GM19395 (cell line): ENCODE measurements around the gene VSTM5.
"Not testable (repeated sequence)": the region's sequence is repeated elsewhere in the genome, so short reads cannot be mapped to it uniquely, and the experiment has no call there.

Experiments used
- ATAC-seq: cut with Tn5 transposase; IDR thresholded peaks from one replicate; pipeline ENCODE4 v1.9.1; 2021; ENCODE audit warnings: mild to moderate bottlenecking, moderate library complexity; ENCODE audit not compliant: unreplicated experiment

The VSTM5 gene

DNA sequence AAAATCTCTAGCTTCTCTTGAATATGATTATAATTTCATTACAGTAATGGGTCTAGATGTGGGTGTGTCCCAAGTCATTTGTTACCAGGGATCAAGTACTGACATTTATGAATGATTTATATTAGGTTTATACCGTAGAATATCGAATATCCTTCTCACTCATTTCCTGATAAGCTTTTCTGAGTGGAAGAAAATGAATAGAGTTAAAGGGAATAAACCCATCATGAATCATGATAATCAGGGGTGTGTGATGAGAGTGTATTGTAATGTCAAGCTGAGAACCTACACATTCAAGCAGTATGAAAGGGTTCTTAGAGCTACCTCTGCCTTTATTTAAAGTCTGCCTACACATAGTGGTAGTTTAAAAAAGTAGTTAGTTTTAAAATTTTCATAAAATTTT is 49.1 kb downstream of the VSTM5 start:
- no peak for ATAC-seq

DNA sequence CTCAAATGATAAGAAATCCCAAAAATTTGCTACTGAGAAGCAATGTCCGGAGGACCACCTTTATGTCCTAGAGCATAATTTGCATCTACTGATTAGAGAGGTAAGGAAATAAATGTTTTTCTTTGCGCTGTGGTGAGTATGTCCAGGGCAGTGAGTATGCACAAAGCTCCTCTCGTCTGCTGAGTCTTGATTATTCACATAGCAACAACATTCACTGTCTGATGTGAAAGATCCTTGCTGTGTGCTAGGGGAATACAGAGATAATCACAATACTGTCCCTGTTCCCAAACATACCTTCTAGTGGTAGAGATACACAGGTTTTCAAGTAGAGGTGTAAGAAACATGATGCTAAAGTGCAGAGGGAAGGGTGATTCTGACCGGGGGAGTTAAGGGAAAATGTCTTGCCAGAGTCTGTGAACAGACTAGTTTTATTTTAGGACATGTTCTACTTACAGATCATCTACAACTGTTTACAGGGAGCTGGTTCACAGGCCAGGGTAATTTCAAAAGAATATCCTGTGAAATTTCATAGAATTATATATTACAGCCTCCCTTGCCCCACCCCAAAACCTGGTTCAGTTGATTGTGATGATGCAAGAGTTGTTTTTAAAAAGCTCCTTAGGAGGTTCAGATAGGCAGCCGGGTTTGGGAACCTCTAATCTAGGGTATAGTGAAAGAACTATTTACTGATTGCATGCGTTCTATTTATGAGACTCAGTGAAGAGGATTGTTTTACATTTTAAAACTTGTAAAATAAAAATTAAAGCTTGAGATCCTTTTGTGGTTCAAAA is 53.8 kb downstream of the VSTM5 start:
- no peak for ATAC-seq

DNA sequence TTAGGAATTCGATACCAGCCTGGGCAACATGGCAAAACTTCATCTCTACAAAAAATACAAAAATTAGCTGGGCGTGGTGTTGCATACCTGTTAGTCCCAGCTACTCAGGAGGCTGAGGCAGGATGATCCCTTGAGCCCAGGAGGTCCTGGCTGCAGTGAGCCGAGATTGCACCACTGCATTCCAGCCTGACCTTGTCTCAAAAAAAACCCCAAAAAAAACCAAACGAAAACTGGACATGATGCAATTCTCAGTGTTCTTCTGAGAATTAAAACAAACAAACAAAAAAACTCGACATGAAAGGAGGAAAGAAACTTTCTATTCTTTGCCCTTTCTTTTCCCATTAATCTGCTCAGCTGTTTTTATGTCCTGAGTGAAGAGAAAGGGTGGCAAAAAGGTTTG is 58.9 kb downstream of the VSTM5 start:
- no peak for ATAC-seq

DNA sequence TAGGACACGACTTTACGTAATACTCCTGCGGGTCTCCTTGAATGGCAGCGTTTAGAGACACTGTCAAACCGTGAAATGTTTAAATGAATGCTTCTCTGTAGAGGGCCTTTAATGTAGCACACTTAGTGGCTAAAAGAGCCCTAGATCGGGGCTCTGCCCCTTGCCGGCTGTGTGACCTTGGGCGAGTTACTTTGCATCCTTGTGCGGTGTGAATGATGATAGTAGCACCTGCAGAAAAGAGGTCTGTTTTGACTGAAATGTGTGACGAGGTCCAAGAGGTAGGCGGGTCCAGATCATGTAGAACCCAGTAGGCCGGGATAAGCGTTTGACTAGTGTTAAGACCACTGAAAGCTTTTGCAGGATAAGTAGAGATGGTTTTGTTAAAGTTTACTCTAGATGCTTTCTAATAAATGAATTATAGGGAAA is 65.5 kb downstream of the VSTM5 start:
- ATAC-seq, result peak; percentile 39

DNA sequence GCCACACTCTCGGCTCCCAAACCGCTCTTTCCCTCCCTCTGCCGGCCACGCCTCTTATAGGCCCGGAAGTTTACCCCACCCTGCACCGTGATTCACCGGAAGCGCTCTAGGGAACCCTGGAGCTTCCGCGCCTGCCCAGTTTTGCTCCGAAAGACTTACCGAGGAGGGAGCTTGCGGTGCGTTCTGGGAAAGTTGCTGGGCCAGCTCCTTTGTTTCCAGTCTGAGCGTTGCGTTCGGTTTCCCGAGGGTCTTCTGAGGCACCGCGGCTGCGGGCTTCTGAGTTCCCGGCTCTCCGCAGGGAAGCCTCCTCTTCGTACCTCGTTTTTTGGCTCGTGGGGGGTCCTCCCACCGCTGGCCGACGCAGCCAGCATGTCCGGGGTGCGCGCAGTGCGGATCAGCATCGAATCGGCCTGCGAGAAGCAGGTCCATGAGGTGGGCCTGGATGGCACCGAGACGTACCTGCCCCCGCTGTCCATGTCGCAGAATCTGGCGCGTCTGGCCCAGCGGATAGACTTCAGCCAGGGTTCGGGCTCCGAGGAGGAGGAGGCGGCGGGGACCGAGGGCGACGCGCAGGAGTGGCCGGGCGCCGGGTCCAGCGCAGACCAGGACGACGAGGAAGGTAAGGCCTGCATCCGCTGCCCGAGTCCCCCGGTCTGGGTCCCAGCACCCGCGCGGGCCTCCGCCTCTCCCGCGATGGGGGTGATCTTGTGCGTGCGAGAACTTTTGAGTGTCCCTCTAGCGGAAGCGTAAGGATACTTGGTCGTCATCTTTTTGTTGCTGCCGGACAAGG is 66.1 kb downstream of the VSTM5 start, which contains the start of gene MED17:
Gene MED17 (plus strand): TSS at position 138 of the 790 bp plus-strand sequence. CDS start 232 bp downstream, at position 370.
- peak; percentile 98 for ATAC-seq

DNA sequence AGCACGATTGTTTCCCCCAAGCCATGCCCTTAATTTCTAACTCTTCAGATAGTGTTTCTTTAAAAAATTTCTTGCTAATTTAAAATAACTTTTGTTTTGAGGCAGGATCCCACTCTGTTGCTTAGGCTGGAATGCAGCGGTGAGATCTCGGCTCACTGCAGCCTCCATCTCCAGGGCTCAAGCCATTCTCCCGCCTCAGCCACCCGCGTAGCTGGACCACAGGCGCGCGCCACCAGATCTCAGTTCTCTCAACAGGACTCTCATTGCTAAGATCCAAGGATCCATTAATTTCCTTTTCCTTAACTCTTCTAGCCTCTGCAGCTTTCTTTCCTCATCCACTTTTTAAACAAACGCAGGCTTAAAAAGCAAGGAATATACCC is 66.7 kb downstream of the VSTM5 start:
- ATAC-seq, result peak; percentile 63

DNA sequence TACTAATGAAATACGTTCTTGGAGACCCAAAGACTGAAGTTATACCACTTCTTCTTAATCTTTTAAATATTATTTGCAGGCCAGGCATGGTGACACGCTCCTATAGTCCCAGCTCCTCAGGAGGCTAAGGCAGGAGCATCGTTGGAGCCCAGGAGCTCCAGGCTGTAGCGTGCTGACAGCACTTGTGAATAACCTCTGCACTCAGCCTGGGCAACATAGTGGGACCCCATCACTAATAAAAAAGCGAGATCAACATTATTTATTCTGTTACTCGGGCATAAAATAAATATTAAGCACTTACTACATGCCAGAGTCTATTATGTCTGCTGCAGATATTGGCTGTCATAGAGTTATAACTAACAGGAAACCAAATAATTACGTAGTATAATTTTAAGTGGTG is 67.1 kb downstream of the VSTM5 start:
- no peak for ATAC-seq

DNA sequence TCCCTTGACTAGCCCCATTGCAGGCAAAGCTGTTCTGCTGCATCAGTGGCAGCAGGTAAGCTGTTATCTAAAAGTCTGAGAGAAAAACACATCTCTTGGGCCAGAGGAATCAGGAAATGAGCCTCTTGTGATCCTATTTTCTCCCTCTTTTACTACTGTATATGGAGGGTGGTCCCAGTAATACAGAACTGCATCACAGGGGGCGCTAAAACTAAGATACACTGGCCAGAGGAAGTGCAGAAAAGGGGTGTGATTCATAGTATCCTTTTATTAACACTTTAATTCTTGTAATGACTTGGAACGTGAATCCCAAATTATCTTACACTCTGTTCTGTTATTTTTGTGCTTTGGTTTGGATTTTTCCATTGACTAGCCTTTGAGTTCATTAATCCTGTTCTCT is 75.1 kb downstream of the VSTM5 start:
- no peak for ATAC-seq

DNA sequence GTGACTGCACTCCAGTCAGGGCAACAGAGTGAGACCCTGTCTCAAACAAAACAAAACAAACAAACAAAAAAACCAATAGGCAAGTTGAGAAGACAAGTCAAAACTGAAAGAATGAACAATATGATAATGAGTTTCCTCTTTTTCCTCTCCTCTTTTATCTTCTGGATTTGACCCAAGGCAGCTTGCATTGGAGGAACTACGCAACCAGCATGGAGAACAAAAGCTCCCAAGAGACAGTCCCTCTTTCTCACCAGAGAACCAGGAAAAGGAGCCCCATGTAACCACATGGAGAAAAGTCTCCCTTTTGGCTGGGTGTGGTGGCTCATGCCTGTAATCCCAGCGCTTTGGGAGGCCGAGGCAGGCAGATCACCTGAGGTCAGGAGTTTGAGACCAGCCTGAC is 75.9 kb downstream of the VSTM5 start:
- not testable (repeated sequence) for ATAC-seq

DNA sequence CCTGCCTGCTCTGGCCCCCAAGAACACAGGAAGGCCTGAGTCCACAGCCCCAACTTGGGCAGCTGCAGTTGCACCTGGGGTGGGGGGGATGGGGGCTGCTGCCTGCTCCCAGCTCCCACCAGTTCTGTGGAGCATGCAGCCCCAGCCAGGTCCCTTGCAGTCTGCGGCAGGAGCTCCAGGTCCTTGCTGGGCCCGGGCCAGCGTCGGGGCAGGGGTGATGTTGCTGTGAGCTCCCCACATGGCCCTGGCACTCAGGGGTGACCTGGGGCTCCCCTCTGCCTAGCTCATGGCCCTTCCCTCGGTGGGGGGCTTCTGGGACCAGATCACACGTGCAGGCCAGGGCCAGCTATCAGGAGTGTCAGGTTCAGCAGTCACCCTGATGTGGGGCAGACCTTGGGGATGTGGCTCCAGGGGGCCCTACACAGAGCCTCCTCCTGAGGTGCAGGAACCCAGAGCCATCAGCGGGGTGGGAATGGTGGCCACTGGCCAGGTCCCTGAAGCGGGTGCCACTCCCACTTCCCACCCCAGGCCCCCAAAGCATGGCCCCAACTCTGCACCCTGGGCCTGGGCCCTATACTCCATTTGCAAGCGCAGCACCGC is 76.7 kb downstream of the VSTM5 start:
- ATAC-seq, result no peak

DNA sequence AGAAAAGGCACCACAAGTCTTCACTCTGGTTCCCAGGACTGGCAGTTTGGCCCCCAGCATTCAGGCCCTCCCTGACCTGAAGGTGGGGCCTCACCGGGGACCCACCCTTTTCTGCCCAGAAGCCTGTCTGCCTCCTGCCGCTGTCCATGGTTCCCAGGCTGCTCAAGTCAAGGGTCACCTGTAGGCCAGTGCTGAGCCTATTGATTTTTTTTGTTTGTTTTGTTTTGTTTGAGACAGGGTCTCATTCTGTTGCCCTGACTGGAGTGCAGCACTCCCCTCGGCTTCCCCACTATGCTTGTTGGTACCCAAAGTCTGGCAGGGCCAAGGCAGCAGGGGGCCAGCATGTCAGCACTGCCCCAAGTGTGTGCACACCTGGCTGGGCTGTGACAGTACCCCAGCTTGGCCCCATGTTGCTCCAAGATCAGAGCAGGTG is 77.4 kb downstream of the VSTM5 start:
- ATAC-seq, result no peak

DNA sequence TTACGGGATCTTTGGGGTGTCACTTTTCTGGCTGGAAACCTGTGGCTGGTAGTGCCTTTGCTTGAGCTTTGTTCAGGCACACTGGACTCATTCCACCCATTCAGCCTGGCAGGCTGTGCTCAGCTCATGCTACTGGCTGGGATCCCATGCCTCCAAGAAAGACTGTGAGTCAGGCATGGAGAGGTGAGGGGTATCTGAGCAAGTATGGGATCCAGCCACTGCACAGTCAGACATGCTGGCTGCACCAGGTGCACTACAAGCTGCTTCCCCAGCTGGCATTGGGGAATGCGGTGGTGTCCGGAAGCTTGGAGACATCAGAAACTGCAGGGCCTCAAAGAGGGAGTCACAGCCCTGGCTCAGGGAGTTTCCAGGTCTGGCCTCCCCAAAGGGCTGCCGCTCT is 78.3 kb downstream of the VSTM5 start:
- no peak for ATAC-seq

DNA sequence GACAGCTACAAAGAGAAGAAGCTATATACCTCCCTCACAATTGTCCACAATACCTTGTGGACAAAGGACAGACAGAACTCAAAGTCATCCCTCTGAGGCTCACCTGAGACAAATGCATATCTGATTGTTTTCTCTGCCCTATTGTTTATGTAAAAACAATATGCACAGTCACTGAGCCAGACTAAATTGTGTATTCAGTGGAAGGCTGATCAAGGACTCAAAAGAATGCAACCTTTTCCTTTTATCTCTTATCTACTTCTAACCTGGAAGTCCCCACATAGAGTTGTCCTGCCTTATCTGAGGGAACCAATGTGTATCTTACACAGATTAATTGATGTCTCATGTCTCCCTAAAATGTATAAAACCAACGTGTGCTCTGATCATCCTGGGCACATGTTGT is 80.3 kb downstream of the VSTM5 start:
- ATAC-seq, result no peak
